ENCODE measurements around the gene SHC1. TPM values are rescaled to one million over a fixed set of nuclear protein-coding genes. Genes with fewer than 3 reads are reported as not detected.

The SHC1 gene
- total and polyA plus RNA-seq, 2 experiments from 2014 or later, result 66.8 to 80.3 TPM

DNA sequence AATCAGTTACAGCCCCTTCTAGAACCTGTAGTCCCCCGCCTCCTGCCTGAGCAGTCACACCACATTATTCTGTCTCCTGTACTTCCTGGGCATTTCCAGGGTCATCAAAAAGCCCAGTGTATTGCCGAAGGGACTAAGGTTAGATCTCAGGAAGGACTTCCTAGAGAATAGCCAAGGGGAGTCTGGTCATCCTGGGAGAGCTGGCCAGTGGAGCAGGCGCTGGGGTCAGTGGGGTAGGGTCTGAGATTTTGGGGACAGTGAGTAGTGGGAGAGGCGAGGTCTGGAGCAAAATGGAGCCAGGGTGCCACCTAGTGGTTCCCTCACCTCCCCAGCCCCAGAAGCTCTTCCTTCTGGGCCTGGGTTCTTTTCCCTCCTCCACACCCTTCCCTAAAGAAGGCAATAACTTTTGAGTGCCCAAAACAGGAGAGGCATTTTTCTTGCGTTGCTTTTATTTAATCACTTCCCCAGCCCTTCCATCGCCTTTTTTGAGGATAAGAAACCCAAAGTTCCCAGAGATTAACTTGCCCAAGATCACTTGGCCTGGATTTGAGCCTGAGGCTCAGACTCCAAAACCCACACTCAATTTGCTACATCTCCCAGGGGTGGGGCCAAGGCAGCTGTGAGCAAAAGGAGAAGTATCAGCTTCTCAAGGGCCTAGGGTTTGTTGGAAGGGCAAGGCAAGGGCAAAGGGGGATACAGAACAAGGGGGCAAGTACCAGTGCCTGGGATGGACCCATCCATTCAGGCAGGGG, 26.7 kb downstream of the SHC1 start:
- peaks cover 18% of the 10 kb centered on the region for H3K4me1 ChIP-seq (ENCODE audit: low read depth)
- H3K36me3 ChIP-seq, result peaks cover 3% of the 10 kb centered on the region
- TF ChIP-seq, protein P1, sequence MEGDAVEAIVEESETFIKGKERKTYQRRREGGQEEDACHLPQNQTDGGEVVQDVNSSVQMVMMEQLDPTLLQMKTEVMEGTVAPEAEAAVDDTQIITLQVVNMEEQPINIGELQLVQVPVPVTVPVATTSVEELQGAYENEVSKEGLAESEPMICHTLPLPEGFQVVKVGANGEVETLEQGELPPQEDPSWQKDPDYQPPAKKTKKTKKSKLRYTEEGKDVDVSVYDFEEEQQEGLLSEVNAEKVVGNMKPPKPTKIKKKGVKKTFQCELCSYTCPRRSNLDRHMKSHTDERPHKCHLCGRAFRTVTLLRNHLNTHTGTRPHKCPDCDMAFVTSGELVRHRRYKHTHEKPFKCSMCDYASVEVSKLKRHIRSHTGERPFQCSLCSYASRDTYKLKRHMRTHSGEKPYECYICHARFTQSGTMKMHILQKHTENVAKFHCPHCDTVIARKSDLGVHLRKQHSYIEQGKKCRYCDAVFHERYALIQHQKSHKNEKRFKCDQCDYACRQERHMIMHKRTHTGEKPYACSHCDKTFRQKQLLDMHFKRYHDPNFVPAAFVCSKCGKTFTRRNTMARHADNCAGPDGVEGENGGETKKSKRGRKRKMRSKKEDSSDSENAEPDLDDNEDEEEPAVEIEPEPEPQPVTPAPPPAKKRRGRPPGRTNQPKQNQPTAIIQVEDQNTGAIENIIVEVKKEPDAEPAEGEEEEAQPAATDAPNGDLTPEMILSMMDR (IDR thresholded peaks at IDR 0.05; ENCODE audit: low read depth, low read length), result peak; percentile 81
- peak overlapping the region; percentile 64 for H3K27ac ChIP-seq
- H3K27me3 ChIP-seq, result no peaks in the 10 kb centered on the region
- H3K9me3 ChIP-seq (ENCODE audit: low read depth), result no peaks in the 10 kb centered on the region
- peak; percentile 39 to 56 for DNase-seq (ENCODE audit: low read depth in 1 of 2, low spot score in 1 of 2)
- no peak overlapping the region for H3K4me3 ChIP-seq

DNA sequence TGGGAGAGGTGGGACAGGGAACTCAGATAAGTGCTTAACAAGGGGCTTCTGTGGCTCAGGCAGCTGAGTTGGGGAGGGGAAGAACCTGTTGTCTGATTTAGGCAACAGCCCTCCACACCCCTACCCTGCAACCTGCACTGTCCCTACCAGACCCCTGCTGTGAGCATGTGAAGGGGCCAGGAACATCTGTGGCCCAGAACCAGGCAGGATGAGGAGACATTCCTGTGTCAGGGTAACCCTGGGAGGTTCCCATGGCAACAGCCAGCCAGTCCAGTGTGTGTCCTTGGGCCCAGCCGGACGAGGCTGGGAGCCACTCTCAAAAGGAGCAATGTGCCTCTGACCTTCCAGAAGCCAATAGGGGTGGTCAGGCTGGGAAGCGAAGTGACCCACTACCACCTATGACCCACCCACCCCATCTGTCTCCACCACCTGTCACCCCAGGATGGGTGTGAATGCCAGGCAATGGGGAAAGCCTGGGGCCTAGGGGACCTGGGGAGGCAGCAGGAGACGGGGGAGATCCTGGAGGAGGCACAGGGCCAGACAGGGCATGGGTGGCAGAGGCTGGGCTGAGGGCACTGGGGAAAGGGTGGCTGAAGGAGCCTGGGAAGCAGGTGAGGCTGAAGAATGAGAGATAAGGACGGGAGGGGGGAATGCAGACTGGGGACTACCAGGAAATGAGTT, 29.1 kb downstream of the SHC1 start:
- Histone ChIP-seq H3K9me3 (ENCODE audit: low read depth) (no peaks in the 10 kb centered on the region), H3K27me3 (no peaks in the 10 kb centered on the region), H3K36me3 (peaks cover 2% of the 10 kb centered on the region), H3K4me3 (no peak overlapping the region), H3K4me1 (ENCODE audit: low read depth) (peaks cover 25% of the 10 kb centered on the region), H3K27ac (peak overlapping the region; percentile 3)
- DNase-seq (ENCODE audit: low read depth in 1 of 2, low spot score in 1 of 2), result peak in 1 of 2 donors; percentile 69
- TF ChIP-seq, protein P1 (IDR thresholded peaks at IDR 0.05; ENCODE audit: low read depth, low read length), result no peak

DNA sequence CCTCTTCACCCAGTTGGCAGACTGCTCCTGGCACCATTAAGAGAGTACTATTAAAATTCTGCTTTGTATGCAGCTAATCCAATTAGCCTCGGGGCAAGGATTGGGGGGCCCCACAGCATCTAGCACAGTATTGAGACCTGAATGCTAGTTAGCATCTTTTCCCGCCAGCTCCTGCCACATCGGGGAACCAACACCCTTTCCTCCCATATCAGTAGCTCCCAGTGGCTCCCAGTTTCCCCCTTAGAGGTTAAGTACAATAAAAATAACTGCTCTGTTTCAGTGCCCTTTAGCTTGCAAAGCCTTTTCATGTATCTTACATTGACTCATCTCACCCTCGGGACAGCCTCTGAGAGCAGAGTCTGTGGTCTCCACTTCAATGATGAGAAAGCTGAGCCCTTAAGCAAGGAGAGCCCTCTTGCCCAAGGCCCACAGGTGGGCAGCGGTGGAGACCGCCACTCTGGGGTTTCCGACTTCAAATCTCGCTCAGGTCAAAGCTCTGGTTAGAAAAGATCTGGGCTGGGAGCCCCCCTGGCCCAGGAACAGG, 29.8 kb downstream of the SHC1 start:
- no peak for DNase-seq (ENCODE audit: low read depth in 1 of 2, low spot score in 1 of 2)
- TF ChIP-seq, protein P1 (IDR thresholded peaks at IDR 0.05; ENCODE audit: low read depth, low read length), result no peak
- no peaks in the 10 kb centered on the region for H3K27me3 ChIP-seq
- H3K4me3 ChIP-seq, result no peak overlapping the region
- peak overlapping the region; percentile 8 for H3K27ac ChIP-seq
- H3K4me1 ChIP-seq (ENCODE audit: low read depth), result peaks cover 25% of the 10 kb centered on the region
- H3K36me3 ChIP-seq, result no peaks in the 10 kb centered on the region
- no peaks in the 10 kb centered on the region for H3K9me3 ChIP-seq (ENCODE audit: low read depth)

DNA sequence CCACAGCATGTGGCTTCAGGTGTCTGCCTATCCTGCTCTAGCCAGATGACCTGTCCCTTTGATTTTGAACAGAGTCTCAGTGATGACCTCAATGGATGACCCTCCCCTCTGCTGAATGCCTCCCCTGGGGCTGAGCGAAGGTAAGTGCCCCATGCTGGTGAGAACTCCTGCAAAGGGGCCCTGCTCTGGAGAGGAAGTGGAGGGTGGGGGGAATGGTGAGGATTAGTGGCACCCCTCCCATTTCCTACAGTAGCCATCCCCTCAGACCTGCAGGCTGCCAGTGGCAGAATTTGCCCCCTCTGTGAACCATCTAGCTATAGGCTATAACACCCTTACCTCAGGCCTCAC, 30.4 kb downstream of the SHC1 start:
- Histone ChIP-seq H3K36me3 (no peaks in the 10 kb centered on the region), H3K4me3 (no peak overlapping the region), H3K27me3 (no peaks in the 10 kb centered on the region), H3K9me3 (ENCODE audit: low read depth) (no peaks in the 10 kb centered on the region), H3K27ac (no peak overlapping the region), H3K4me1 (ENCODE audit: low read depth) (peaks cover 25% of the 10 kb centered on the region)
- no peak for DNase-seq (ENCODE audit: low read depth in 1 of 2, low spot score in 1 of 2)
- TF ChIP-seq, protein P1 (IDR thresholded peaks at IDR 0.05; ENCODE audit: low read depth, low read length), result no peak

DNA sequence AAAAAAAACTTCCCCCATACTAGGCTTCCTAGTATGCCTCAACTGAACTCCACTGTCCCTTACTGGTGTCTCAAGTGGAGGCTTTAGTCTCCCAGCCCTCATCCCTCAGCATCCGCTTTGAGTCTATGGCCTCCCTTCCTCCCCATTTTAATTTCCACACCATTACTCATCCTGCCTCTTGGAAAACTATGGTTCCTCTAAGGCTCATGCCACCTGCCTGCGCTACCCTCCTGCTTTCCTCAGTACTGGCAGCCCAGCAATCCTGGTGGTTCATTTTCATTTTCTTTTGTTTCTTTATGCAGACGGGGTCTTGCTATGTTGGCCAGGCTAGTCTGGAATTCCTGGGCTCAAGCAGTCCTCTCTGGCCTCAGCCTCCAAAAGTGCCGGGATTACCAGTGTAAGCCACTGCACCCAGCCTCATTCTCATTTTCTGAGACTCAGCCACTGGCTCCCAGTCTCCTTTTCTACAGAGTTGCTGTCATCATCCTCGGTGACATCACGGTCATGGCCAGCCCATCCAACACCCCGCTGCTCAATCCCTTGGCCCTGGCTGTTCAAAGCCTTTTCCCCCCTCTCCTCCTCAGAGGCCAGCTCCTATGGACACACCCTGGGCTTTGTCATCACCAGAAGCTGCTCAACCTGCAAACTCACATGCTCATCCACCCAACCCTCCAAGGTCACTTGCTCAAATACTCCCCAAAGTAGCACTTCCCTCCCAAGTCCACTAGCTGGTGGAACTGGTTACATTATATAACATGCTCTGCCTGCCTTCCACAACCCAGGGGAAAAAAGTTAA, 31.7 kb downstream of the SHC1 start:
- H3K9me3 ChIP-seq (ENCODE audit: low read depth), result no peaks in the 10 kb centered on the region
- H3K36me3 ChIP-seq, result no peaks in the 10 kb centered on the region
- H3K27me3 ChIP-seq, result no peaks in the 10 kb centered on the region
- no peak for DNase-seq (ENCODE audit: low read depth in 1 of 2, low spot score in 1 of 2)
- H3K27ac ChIP-seq, result peak overlapping the region; percentile 99
- H3K4me1 ChIP-seq (ENCODE audit: low read depth), result peaks cover 16% of the 10 kb centered on the region
- no peak overlapping the region for H3K4me3 ChIP-seq
- TF ChIP-seq, protein P1 (IDR thresholded peaks at IDR 0.05; ENCODE audit: low read depth, low read length), result no peak

All from cardiac muscle cell (in vitro differentiated cells and primary cell).